ENCODE measurements around the gene RCC1. TPM values are rescaled to one million over a fixed set of nuclear protein-coding genes. Genes with fewer than 3 reads are reported as not detected.
"Not testable (repeated sequence)": the region's sequence is repeated elsewhere in the genome, so short reads cannot be mapped to it uniquely, and the experiment has no call there.

The RCC1 gene
- 8.0 TPM for total RNA-seq
- long read RNA-seq, partial matches to known transcripts: 0 of 11 reads
- long read RNA-seq, other reads (novel, unspliced or antisense): 7 of 11 reads

GRCh38 chr1:28505406-28506187, at the start of gene RCC1:
Gene RCC1 (plus strand): TSS chr1:28506043. CDS start chr1:28529867, 23,824 bp downstream.
- ATAC-seq: peak; percentile 98
- intact Hi-C loops (cut with micrococcal nuclease): no loop called here

DNA sequence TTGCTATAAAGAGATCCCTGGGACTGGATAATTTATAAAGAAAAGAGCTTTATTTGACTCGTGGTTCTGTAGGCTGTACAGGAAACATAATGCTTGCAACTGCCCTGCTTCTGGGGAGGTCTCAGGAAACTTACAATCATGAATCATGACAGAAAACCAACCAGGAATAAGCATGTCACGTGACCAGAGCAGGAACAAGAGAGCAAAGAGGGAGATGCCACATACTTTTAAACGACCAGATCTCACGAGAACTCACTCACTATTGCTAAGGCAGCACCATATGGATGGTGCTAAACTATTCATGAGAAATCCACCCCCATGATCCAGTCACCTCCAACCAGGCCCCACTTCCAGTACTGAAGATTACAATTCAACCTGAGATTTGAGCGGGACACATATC, 49.8 kb upstream of the RCC1 start:
- DNase-seq (no peak), ATAC-seq (no peak)
- intact Hi-C loops (cut with micrococcal nuclease): no loop called here

More at GRCh38 chr1:28505406-28506187, at the start of gene RCC1:
- DNase-seq: peak; percentile 97

DNA sequence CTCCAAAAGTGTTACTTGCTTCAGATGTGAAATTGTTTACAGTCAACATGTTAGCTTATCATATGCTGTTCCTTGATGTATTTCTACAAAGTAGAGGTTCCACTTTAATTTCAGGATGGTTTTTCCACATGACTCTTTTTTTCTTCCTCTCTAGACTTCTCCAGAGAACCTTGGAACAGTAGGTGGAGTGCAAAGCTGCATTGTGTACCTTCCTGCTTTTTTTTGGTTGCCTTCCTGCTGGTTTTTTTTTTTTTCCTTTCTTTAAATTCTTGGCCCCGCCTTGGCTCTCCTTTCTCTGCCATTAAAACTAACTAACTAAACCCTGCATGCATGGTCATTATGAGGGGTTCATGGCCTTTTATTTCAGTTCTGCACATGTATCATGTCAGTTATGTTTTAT, 48.2 kb upstream of the RCC1 start:
- DNase-seq (no peak), ATAC-seq (peak; percentile 37)
- intact Hi-C loops (cut with micrococcal nuclease): no loop called here

GRCh38 chr1:28458237-28459228, 47.3 kb upstream of the RCC1 start:
- intact Hi-C loops (cut with micrococcal nuclease): no loop called here
- peak; percentile 69 for ATAC-seq
- no peak for DNase-seq

DNA sequence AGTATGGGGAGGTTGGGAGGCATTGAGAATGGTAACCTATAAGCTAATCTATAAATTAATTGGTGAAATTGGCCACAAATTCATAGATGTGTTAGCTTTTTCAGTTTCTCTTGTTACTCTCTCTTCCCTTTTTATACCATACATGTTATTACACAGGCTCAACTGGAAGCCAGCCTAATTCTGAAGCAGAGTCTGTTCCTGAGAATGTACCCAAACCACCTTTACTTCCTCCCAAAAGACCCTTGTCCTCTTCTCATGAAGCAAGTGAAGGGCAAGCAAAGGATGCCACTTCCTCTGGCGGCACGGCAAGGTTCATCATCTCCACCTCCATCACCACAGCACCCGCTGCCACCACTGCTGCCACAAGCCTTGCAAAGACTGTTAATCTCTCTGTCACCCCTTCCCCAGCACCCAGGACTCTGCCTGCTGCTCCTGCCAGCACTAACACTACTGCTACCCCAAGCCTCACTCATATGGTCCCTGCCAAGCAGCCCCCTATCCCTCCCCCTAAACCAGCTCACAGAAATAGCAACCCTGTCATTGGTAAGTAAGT, 39.5 kb upstream of the RCC1 start:
- intact Hi-C loops (cut with micrococcal nuclease): no loop called here
- no peak for DNase-seq
- no peak for ATAC-seq

- ATAC-seq (no peak), DNase-seq (no peak)
- intact Hi-C loops (cut with micrococcal nuclease): loop anchor here (10.0 kb wide), 1 partner anchor 65 kb away; no protein-coding TSS in a partner anchor
Measured at GRCh38 chr1:28470146-28470545, 35.7 kb upstream of the RCC1 start.

DNA sequence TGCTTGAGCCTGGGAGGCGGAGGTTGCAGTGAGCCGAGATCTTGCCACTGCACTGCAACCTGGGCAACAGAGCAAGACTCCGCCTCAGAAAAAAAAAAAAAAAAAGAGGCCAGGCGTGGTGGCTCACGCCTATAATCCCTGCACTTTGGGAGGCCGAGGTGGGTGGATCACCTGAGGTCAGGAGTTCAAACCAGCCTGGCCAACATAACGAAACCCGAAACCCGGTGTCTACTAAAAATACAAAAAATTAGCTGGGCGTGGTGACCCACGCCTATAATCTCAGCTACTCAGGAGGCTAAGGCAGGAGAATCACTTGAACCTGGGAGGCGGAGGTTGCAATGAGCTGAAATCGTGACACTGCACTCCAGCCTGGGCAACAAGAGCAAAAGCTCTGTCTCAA, 26.3 kb upstream of the RCC1 start:
- ATAC-seq: not testable (repeated sequence)
- intact Hi-C loops (cut with micrococcal nuclease): loop anchor here (10.0 kb wide), 1 partner anchor 75 kb away; no protein-coding TSS in a partner anchor

GRCh38 chr1:28480308-28480707, 25.5 kb upstream of the RCC1 start:
- intact Hi-C loops (cut with micrococcal nuclease): no loop called here
- no peak for ATAC-seq

More for the DNA sequence above, 26.3 kb upstream of the RCC1 start:
- not testable (repeated sequence) for DNase-seq

GRCh38 chr1:28482138-28482537, 23.7 kb upstream of the RCC1 start:
- DNase-seq (no peak), ATAC-seq (no peak)
- intact Hi-C loops (cut with micrococcal nuclease): no loop called here

More at GRCh38 chr1:28480308-28480707, 25.5 kb upstream of the RCC1 start:
- DNase-seq: no peak

- DNase-seq (no peak), ATAC-seq (no peak)
- intact Hi-C loops (cut with micrococcal nuclease): no loop called here
Measured at GRCh38 chr1:28482702-28483101, 23.1 kb upstream of the RCC1 start.

DNA sequence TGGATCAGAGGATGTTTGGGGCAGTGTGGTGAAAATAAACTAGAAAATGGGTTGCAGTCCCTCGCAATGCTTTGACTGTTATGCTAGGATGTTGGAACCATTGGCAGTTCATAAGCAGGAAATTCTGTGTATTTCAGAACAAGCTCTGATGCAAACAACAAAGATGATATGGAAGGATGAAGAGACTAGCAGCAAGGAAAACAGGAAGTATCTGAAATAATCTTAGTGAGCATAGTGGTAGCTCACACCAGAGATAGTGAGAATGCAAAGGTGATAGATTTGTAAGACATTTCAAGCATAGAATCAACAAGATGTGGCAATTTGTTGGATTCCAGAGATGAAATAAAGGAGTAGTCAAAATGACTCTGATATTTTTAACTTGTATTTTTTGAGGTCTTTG, 11.1 kb upstream of the RCC1 start:
- DNase-seq (no peak), ATAC-seq (no peak)
- intact Hi-C loops (cut with micrococcal nuclease): no loop called here

DNA sequence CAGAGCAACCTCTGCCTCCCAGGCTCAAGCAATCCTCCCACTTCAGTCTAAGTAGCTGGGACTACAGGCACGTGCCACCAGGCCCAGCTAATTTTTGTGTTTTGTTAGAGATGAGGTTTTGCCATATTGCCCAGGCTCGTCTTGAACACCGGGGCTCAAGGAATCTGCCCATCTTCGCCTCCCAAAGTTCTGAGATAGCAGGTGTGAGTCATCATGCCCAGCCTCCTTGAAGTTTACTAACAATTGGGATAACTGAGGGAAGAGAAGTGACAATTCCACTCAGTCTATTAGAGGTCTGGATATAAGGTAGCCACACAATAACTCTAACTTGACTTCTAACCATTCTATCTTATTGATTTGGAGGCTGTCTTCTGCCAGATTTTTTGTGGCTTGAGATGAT, 6.3 kb upstream of the RCC1 start:
- no peak for DNase-seq
- intact Hi-C loops (cut with micrococcal nuclease): no loop called here
- ATAC-seq: no peak

GRCh38 chr1:28501925-28502324, 3.9 kb upstream of the RCC1 start:
- intact Hi-C loops (cut with micrococcal nuclease): no loop called here
- ATAC-seq (no peak), DNase-seq (no peak)

- DNase-seq (no peak), ATAC-seq (no peak)
- intact Hi-C loops (cut with micrococcal nuclease): no loop called here
Measured at GRCh38 chr1:28503117-28503516, 2.7 kb upstream of the RCC1 start.

- intact Hi-C loops (cut with micrococcal nuclease): no loop called here
Measured at GRCh38 chr1:28506907-28507246, 1.0 kb downstream of the RCC1 start.

GRCh38 chr1:28507247-28507645, 1.4 kb downstream of the RCC1 start:
- no peak for DNase-seq
- ATAC-seq: no peak
- intact Hi-C loops (cut with micrococcal nuclease): no loop called here

More at GRCh38 chr1:28506907-28507246, 1.0 kb downstream of the RCC1 start:
- DNase-seq (no peak), ATAC-seq (no peak)

GRCh38 chr1:28507646-28508434, 2.0 kb downstream of the RCC1 start:
- DNase-seq: no peak
- ATAC-seq: no peak
- intact Hi-C loops (cut with micrococcal nuclease): no loop called here

DNA sequence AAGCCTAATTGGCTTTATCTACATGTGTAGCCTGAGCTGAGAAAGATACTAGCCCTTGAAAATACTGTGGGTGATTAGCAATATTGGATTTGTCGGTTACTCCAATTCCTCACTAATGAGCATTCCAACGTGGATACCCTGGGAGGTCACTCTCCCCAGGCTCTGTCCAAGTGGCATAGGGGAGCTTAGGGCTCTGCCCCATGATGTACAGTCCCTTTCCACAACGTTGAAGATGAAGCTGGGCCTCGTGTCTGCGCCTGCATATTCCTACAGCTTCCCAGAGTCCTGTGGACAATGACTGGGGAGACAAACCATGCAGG, 2.6 kb downstream of the RCC1 start:
- DNase-seq: no peak
- intact Hi-C loops (cut with micrococcal nuclease): no loop called here
- no peak for ATAC-seq

DNA sequence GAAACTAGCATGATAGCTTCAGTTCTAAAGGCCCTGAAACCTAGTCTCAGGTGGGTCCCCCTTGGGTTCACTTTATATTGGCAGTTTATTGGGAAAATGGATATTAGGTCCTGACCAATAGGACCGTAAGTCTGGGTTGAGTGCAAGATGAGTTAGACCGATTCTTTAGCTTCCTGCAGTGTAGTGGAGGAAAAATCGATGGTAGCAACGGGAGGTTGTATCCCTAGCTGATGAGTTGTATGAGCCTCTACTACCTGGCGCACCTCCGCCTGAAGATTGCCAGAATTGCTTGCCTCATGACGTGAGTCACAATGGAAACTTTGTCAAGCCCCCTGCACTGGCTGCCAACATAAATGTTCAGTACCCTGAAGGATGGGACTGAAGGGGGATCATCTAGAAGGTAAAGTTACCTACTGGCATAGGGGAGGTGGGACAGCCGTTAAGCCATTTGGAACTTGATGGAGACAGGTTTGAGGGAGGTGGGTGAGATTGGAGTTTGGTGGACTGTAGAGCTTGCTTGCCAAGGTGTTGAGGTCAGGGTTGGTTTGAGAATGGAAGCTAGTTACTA, 3.9 kb downstream of the RCC1 start:
- no peak for ATAC-seq
- DNase-seq: no peak
- intact Hi-C loops (cut with micrococcal nuclease): no loop called here
